Activated T-cell treated with anti-CD3 and anti-CD28 coated beads, Interleukin-2, amount 50 U/mL, for 4 hours (primary cell): Measurements from ENCODE around the gene CKS2. TPM values are rescaled to one million over a fixed set of nuclear protein-coding genes. Genes with fewer than 3 reads are reported as not detected.
A peak's percentile ranks its signal among the peaks of the same experiment; 100 is the strongest.
"Not testable (repeated sequence)": the region's sequence is repeated elsewhere in the genome, so short reads cannot be mapped to it uniquely, and the experiment has no call there.

Experiments
- ATAC-seq, 2 donors: fragments of 200-7000 bp; cut with Tn5 transposase; one replicate each; pipeline ENCODE4 v1.10.0; 2021
- DNase-seq: peaks from one replicate; pipeline ENCODE4 v3.0.0-alpha.2; 2020
- H3K27me3 Mint-ChIP-seq: one replicate; pipeline ENCODE4 v1.8.0; 2021; ENCODE audit warnings: low read depth, mixed read lengths
- H3K36me3 Mint-ChIP-seq: one replicate; pipeline ENCODE4 v1.8.0; 2022; ENCODE audit warnings: mixed read lengths; ENCODE audit not compliant: insufficient read depth
- H3K4me1 Mint-ChIP-seq: one replicate; pipeline ENCODE4 v1.8.0; 2021; ENCODE audit warnings: low read depth, mixed read lengths
- H3K4me3 Mint-ChIP-seq: one replicate; pipeline ENCODE4 v1.8.0; 2021; ENCODE audit warnings: mild to moderate bottlenecking, moderate library complexity, mixed read lengths
- H3K9me3 Mint-ChIP-seq: one replicate; pipeline ENCODE4 v1.8.0; 2021; ENCODE audit warnings: mixed read lengths
- total RNA-seq, 3 donors: library from RNA; stranded (reverse); gene quantifications; one replicate each; pipeline ENCODE4 v1.2.1, GENCODE V29; 2021

The CKS2 gene
- total RNA-seq, 3 donors from 2014 or later, result 121 to 140 (median 139) TPM

GRCh38 chr9:89301996-89302395 is 9.0 kb upstream of the CKS2 start:
- H3K27me3 Mint-ChIP-seq, DNase-seq, H3K4me1 Mint-ChIP-seq, H3K36me3 Mint-ChIP-seq, ATAC-seq, H3K9me3 Mint-ChIP-seq, H3K4me3 Mint-ChIP-seq: not testable (repeated sequence)

DNA sequence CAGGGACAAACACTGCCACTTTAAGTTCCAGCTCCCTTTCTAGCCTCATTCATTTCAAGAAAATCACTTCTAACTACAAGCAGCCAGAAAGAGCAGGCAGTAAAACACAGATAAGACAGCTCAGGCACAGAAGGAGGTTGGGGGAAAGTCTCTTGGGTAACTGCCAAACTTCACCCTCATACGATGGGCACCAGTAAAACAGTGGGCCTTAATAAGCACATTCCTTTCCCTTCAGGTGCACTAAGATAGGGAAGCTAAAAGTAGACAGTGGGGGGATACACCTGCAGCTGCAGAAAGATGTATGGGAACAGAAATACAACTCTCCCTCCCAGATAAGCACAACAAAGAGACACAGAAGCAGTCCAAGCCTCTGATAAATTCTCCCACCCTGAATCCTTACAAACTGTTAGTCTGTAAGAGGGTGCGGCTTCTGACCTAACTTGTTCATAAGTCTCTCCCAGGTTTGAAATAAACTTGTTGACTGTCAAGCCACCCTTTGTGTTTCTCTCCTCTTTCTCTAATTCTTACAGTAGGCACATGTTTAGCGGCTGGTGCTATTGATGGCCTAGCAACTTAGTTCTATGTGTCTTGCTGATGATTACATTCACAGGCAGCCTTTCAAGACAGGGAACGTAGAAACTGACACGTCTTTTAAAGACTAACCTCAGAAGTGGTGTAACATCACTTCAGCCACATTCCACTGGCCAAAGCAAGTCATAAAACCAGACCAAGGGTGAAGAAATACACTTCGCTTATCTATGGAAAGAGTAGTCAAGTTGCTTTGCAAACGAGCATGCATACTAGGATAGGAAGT is 6.8 kb upstream of the CKS2 start:
- peaks cover 4% of the 10 kb centered on the region for H3K4me1 Mint-ChIP-seq
- H3K27me3 Mint-ChIP-seq, result no peaks in the 10 kb centered on the region
- H3K36me3 Mint-ChIP-seq, result peaks cover 3% of the 10 kb centered on the region
- DNase-seq (no peak), ATAC-seq (no peak)
- H3K9me3 Mint-ChIP-seq, result no peaks in the 10 kb centered on the region
- no peak overlapping the region for H3K4me3 Mint-ChIP-seq

DNA sequence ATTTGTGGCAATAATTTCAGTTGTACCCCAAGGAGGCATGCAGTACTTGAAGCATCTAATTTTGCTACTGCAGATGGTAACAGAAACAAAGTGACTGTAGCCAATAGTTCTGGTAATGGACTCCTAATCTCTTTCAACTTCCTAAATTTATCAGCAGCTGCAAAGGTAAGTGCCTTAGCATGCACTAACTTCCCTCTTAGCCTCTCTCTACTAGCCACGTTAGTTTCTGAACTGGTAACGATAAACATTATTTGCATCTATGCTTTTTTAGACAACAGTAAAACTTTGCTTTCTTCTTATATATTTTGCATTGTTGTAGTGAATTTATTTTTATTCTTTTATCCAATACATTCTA is 6.2 kb upstream of the CKS2 start:
- H3K4me1 Mint-ChIP-seq, result peaks cover 4% of the 10 kb centered on the region
- DNase-seq (no peak), ATAC-seq (no peak)
- peaks cover 3% of the 10 kb centered on the region for H3K36me3 Mint-ChIP-seq
- no peaks in the 10 kb centered on the region for H3K27me3 Mint-ChIP-seq
- no peaks in the 10 kb centered on the region for H3K9me3 Mint-ChIP-seq
- H3K4me3 Mint-ChIP-seq, result no peak overlapping the region

- peaks cover 4% of the 10 kb centered on the region for H3K4me1 Mint-ChIP-seq
- DNase-seq (no peak), ATAC-seq (no peak)
- H3K4me3 Mint-ChIP-seq, result no peak overlapping the region
- H3K36me3 Mint-ChIP-seq, result peaks cover 3% of the 10 kb centered on the region
- H3K27me3 Mint-ChIP-seq, result no peaks in the 10 kb centered on the region
- no peaks in the 10 kb centered on the region for H3K9me3 Mint-ChIP-seq
These were observed 5.1 kb upstream of the CKS2 start for GRCh38 chr9:89305868-89306267.

GRCh38 chr9:89309166-89309565 is 1.8 kb upstream of the CKS2 start:
- peaks cover 3% of the 10 kb centered on the region for H3K36me3 Mint-ChIP-seq
- peak overlapping the region; percentile 94 for H3K4me3 Mint-ChIP-seq
- DNase-seq (no peak), ATAC-seq (no peak)
- H3K9me3 Mint-ChIP-seq, result no peaks in the 10 kb centered on the region
- H3K4me1 Mint-ChIP-seq, result peaks cover 16% of the 10 kb centered on the region
- no peaks in the 10 kb centered on the region for H3K27me3 Mint-ChIP-seq

- Mint-ChIP-seq H3K36me3 (peaks cover 4% of the 10 kb centered on the region), H3K9me3 (no peaks in the 10 kb centered on the region), H3K4me1 (peaks cover 21% of the 10 kb centered on the region), H3K27me3 (no peaks in the 10 kb centered on the region), H3K4me3 (peak overlapping the region; percentile 94)
- ATAC-seq (no peak), DNase-seq (no peak)
These were observed 1.2 kb upstream of the CKS2 start for GRCh38 chr9:89309608-89310474.

GRCh38 chr9:89311346-89312221 is 589 bp downstream of the CKS2 start:
- peak overlapping the region; percentile 94 for H3K4me3 Mint-ChIP-seq
- no peaks in the 10 kb centered on the region for H3K27me3 Mint-ChIP-seq
- H3K36me3 Mint-ChIP-seq, result peaks cover 14% of the 10 kb centered on the region
- DNase-seq (no peak), ATAC-seq (peak; percentile 3 to 5)
- H3K9me3 Mint-ChIP-seq, result no peaks in the 10 kb centered on the region
- H3K4me1 Mint-ChIP-seq, result peaks cover 27% of the 10 kb centered on the region

DNA sequence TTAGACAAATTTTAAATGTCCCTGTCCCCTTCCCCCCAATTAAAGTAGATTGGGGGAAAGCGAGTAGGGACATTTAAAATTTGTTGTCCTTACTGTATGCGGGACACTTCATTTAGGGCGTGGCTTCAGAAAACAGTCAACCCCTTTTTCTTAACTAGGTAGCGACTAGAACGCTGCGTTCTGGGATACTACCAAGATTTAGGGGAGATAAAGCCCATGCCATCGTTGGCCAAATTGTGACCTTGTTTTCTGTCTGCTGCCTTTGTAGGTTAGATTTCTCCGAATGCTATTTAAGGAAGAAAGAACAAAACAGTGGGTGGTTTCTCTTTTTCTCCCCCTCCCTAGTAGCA is 1.2 kb downstream of the CKS2 start:
- Mint-ChIP-seq H3K9me3 (no peaks in the 10 kb centered on the region), H3K4me3 (peak overlapping the region; percentile 94), H3K4me1 (peaks cover 31% of the 10 kb centered on the region), H3K36me3 (peaks cover 18% of the 10 kb centered on the region), H3K27me3 (no peaks in the 10 kb centered on the region)
- ATAC-seq (no peak), DNase-seq (no peak)

- Mint-ChIP-seq H3K27me3 (no peaks in the 10 kb centered on the region), H3K9me3 (no peaks in the 10 kb centered on the region), H3K36me3 (peaks cover 26% of the 10 kb centered on the region), H3K4me3 (peak overlapping the region; percentile 56), H3K4me1 (peaks cover 38% of the 10 kb centered on the region)
- DNase-seq (no peak), ATAC-seq (no peak)
These were observed 2.8 kb downstream of the CKS2 start for GRCh38 chr9:89313842-89314241.

GRCh38 chr9:89314955-89315354 is 4.0 kb downstream of the CKS2 start:
- Mint-ChIP-seq H3K9me3 (no peaks in the 10 kb centered on the region), H3K36me3 (peaks cover 34% of the 10 kb centered on the region), H3K4me3 (no peak overlapping the region), H3K27me3 (no peaks in the 10 kb centered on the region), H3K4me1 (peaks cover 47% of the 10 kb centered on the region)
- ATAC-seq (no peak), DNase-seq (no peak)

GRCh38 chr9:89315482-89315881 is 4.5 kb downstream of the CKS2 start:
- peaks cover 35% of the 10 kb centered on the region for H3K36me3 Mint-ChIP-seq

GRCh38 chr9:89317282-89317681 is 6.3 kb downstream of the CKS2 start:
- Mint-ChIP-seq H3K36me3 (peaks cover 46% of the 10 kb centered on the region), H3K27me3 (no peaks in the 10 kb centered on the region), H3K4me1 (peaks cover 68% of the 10 kb centered on the region), H3K9me3 (no peaks in the 10 kb centered on the region), H3K4me3 (peak overlapping the region; percentile 88)
- DNase-seq (no peak), ATAC-seq (no peak)

More at GRCh38 chr9:89315482-89315881, 4.5 kb downstream of the CKS2 start:
- ATAC-seq (no peak), DNase-seq (no peak)
- Mint-ChIP-seq H3K4me3 (no peak overlapping the region), H3K4me1 (peaks cover 50% of the 10 kb centered on the region), H3K27me3 (no peaks in the 10 kb centered on the region), H3K9me3 (no peaks in the 10 kb centered on the region)

DNA sequence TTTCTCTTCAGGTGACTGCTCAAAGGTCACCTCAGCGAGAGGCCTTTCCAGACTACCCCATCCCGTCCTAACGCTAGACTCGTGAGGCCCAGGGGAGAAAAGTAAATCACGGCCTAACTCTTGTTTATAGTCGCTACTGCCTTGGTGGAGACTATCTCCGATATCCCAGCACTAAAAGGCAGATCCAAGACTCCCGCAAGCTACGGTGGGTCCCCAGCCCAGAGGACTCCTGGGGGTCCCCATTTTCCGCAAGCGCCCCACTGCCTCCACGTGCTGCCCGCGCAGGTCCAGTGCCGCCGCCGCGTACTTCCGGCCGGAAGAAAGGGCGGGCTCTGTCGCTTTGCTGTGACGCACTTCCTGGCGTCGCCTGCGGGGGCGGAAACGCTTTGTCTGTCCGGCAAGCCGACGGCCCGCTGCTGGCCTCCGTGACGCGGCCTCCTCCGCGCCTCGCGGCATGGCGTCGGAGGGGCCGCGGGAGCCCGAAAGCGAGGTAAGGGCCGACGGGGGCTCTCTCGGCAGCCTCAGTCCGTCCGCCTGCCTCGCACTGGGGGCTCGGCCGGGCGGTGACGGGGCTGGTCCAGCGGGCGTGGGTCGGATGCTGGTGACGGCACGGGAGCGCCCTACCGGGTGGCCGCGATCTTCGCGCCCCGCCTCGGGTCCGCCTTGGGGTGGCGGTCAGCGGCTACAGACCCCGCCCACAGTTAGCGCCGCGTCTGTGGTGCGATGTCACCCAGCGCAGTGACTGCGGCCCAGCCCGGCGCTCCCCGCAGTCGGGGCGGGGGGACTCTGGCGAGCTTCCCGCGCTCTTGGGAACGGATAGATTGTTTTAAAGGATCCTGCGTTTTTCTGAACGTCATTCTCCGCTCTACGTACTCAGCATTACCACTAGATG is 7.4 kb downstream of the CKS2 start, which contains the start of gene SECISBP2:
Gene SECISBP2, plus strand, starts transcription at position 378 of the 892 bp plus-strand sequence. Its CDS starts 77 bp downstream, at position 455.
- Mint-ChIP-seq H3K4me1 (peaks cover 71% of the 10 kb centered on the region), H3K4me3 (peak within 1 kb of the TSS; percentile 88), H3K9me3 (no peaks in the 10 kb centered on the region), H3K36me3 (peaks cover 52% of the 10 kb centered on the region), H3K27me3 (no peaks in the 10 kb centered on the region)
- ATAC-seq (peak; percentile 94 to 96), DNase-seq (peak; percentile 93)
